Activated CD4-positive, alpha-beta memory T cell treated with anti-CD3 and anti-CD28 coated beads for 36 hours (primary cell): ENCODE data around the gene CCNG2. TPM values are rescaled to one million over a fixed set of nuclear protein-coding genes. Genes with fewer than 3 reads are reported as not detected.

Experiments used
- CTCF ChIA-PET: fragments of 350-600 bp; sonication (Branson Sonifier 250); formaldehyde crosslinking; loops from one replicate; lab custom pipeline; 2021; ENCODE audit warnings: antibody characterized with exemption, inconsistent platforms; lab: Charles Lee
- POLR2A ChIA-PET: fragments of 350-600 bp; sonication (Branson Sonifier 250); formaldehyde crosslinking; loops from one replicate; lab custom pipeline; 2021; ENCODE audit warnings: antibody characterized with exemption; lab: Charles Lee
- DNase-seq: peaks from one replicate; pipeline ENCODE4 v3.0.0-alpha.2; 2020
- H3K27ac Mint-ChIP-seq: one replicate; pipeline ENCODE4 v1.8.0; 2021; ENCODE audit warnings: mixed read lengths
- H3K27me3 Mint-ChIP-seq: one replicate; pipeline ENCODE4 v1.8.0; 2021; ENCODE audit warnings: mixed read lengths
- H3K36me3 Mint-ChIP-seq: one replicate; pipeline ENCODE4 v1.8.0; 2021; ENCODE audit warnings: mixed read lengths
- H3K4me1 Mint-ChIP-seq: one replicate; pipeline ENCODE4 v1.8.0; 2021; ENCODE audit warnings: low read depth, mixed read lengths
- H3K4me3 Mint-ChIP-seq: one replicate; pipeline ENCODE4 v1.8.0; 2021; ENCODE audit warnings: mild to moderate bottlenecking, mixed read lengths
- H3K9me3 Mint-ChIP-seq: one replicate; pipeline ENCODE4 v1.8.0; 2021; ENCODE audit warnings: mixed read lengths
- intact Hi-C: fragments of 100-400 bp; cut with micrococcal nuclease; formaldehyde crosslinking; loops from one replicate; pipeline ENCODE4 v1.15.1; 2023
- total RNA-seq, 2 experiments: library from RNA; stranded (reverse); gene quantifications; one replicate each; pipeline ENCODE4 v1.2.3, GENCODE V29; 2021

CCNG2 gene
- total RNA-seq, 2 experiments from 2014 or later = 23.9 to 25.1 TPM

GRCh38 chr4:77196866-77197265, 39.9 kb downstream of the CCNG2 start:
- Mint-ChIP-seq H3K9me3 (no peaks in the 10 kb centered on the region), H3K27ac (no peak overlapping the region), H3K4me1 (peaks cover 19% of the 10 kb centered on the region), H3K36me3 (no peaks in the 10 kb centered on the region), H3K4me3 (no peak overlapping the region), H3K27me3 (no peaks in the 10 kb centered on the region)
- DNase-seq = no peak
- ChIA-PET CTCF (interaction anchor here (0.6 to 1.2 kb wide), 2 partner anchors 101 to 102 kb away, joined by 3 read pairs; no protein-coding TSS in a partner anchor), POLR2A (no interaction called here)
- intact Hi-C loops = loop anchor here (10.0 kb wide), 1 partner anchor 442 kb away; no protein-coding TSS in a partner anchor

DNA sequence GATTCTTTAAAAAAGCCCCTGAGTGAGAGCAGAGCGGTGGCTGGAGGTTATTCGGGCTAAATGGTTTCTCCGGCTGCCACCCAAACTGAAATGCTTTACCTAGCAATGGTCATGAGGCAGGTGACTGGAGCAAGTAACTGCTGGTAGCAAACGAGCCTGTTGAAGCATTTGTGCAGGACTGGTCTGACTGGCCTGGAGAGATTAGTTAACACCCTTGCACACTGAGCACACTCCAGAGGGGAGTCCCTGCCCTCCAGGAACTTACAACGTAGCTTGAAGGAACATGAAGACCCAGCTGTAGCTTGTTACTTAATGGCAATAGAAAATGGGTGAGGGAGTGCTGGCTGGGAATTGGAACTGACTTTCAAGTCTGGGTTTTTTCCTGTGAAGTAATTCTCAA, 40.4 kb downstream of the CCNG2 start:
- intact Hi-C loops = loop anchor here (10.0 kb wide), 1 partner anchor 443 kb away; no protein-coding TSS in a partner anchor
- DNase-seq = no peak
- H3K27me3 Mint-ChIP-seq = no peaks in the 10 kb centered on the region
- no peak overlapping the region for H3K4me3 Mint-ChIP-seq
- peaks cover 22% of the 10 kb centered on the region for H3K4me1 Mint-ChIP-seq
- H3K36me3 Mint-ChIP-seq = no peaks in the 10 kb centered on the region
- CTCF ChIA-PET = interaction anchor here (1.2 to 8.9 kb wide), 2 partner anchors 102 kb away, joined by 3 to 252 read pairs; no protein-coding TSS in a partner anchor
- H3K9me3 Mint-ChIP-seq = no peaks in the 10 kb centered on the region
- H3K27ac Mint-ChIP-seq = no peak overlapping the region
- POLR2A ChIA-PET = no interaction called here

DNA sequence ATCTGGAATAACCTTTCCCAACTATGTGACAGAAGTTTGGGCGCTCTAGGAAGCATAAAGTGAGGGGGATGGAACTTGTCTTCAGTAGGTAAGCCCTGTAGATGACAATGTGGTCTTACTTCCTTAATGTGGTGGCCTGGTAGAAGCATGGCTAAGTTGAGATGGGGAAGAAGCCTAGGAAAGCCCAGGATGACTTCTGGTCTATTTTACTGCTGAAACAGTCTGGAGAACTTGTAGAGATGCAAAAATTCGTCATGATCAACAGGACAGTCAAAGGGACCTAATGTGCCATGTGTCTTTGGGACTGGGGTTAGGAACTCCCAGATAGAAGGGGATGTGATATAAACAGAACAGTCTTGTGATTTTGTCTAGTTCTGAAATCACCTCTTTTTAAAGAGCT, 40.8 kb downstream of the CCNG2 start:
- H3K27me3 Mint-ChIP-seq = no peaks in the 10 kb centered on the region
- H3K4me3 Mint-ChIP-seq = no peak overlapping the region
- CTCF ChIA-PET = interaction anchor here (1.5 to 8.9 kb wide), 3 partner anchors 8 to 151 kb away, joined by 4 to 252 read pairs (median 6); no protein-coding TSS in a partner anchor
- no peak for DNase-seq
- H3K36me3 Mint-ChIP-seq = no peaks in the 10 kb centered on the region
- H3K4me1 Mint-ChIP-seq = peaks cover 24% of the 10 kb centered on the region
- POLR2A ChIA-PET = no interaction called here
- no peak overlapping the region for H3K27ac Mint-ChIP-seq
- intact Hi-C loops = loop anchor here (10.0 kb wide), 1 partner anchor 443 kb away; no protein-coding TSS in a partner anchor
- no peaks in the 10 kb centered on the region for H3K9me3 Mint-ChIP-seq

DNA sequence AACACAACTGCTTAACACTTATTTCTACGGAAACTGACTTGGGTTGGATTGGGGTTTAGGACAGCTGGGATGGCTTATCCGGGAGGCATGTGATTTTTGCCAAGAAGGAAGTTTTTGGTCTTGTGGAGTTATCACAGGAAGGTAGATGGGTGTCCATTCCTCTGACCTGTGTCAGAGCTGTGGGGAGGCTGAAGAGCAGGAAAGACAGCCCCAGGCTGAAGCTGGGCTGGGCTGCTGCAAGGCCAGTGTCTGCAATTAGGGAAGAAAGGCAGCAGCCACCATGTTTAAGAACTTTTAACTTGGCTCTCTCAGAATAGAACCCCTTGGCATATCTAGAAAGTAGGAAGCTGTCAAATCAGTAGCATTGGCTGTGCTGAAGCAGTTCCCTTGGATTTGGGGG, 42.3 kb downstream of the CCNG2 start:
- CTCF ChIA-PET = interaction anchor here (1.5 to 8.9 kb wide), 3 partner anchors 9 to 153 kb away, joined by 4 to 252 read pairs (median 6); no protein-coding TSS in a partner anchor
- Mint-ChIP-seq H3K27ac (no peak overlapping the region), H3K4me3 (no peak overlapping the region), H3K36me3 (no peaks in the 10 kb centered on the region), H3K9me3 (no peaks in the 10 kb centered on the region), H3K4me1 (peaks cover 10% of the 10 kb centered on the region), H3K27me3 (no peaks in the 10 kb centered on the region)
- no peak for DNase-seq
- POLR2A ChIA-PET = no interaction called here
- intact Hi-C loops = loop anchor here (10.0 kb wide), 1 partner anchor 444 kb away; no protein-coding TSS in a partner anchor

- peaks cover 6% of the 10 kb centered on the region for H3K4me1 Mint-ChIP-seq
- no peaks in the 10 kb centered on the region for H3K27me3 Mint-ChIP-seq
- no peak overlapping the region for H3K4me3 Mint-ChIP-seq
- H3K27ac Mint-ChIP-seq = no peak overlapping the region
- POLR2A ChIA-PET = no interaction called here
- no peaks in the 10 kb centered on the region for H3K9me3 Mint-ChIP-seq
- no peak for DNase-seq
- CTCF ChIA-PET = interaction anchor here (1.1 to 8.9 kb wide), 3 partner anchors 104 to 155 kb away, joined by 3 to 252 read pairs (median 6); no protein-coding TSS in a partner anchor
- intact Hi-C loops = loop anchor here (5.0 to 10.0 kb wide), 3 partner anchors 445 to 767 kb away; no protein-coding TSS in a partner anchor
- H3K36me3 Mint-ChIP-seq = no peaks in the 10 kb centered on the region
These were observed 42.7 kb downstream of the CCNG2 start for GRCh38 chr4:77199701-77200100.

DNA sequence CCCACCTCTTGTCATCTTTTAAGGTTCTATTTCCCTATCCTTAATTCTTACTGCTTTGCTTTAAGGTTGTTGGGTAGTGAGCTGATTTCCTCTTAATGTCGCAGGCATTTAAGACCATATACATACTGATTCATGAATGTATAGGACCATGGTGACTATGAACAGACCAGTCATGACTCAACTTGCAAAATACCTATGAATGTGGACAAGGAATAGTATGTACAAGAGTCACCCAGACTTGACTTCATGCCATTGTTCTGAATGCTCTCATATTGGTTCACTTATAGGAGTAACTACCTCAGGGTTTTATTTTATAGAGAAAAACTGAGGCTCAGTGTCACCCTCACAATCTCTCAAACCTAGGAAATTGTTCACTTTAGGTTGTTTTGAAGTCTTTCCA, 44.3 kb downstream of the CCNG2 start:
- peak overlapping the region; percentile 18 for H3K27ac Mint-ChIP-seq
- H3K4me3 Mint-ChIP-seq = no peak overlapping the region
- ChIA-PET POLR2A (no interaction called here), CTCF (interaction anchor here (0.6 to 8.9 kb wide), 9 partner anchors 7 to 416 kb away, joined by 3 to 252 read pairs (median 12); no protein-coding TSS in a partner anchor)
- no peaks in the 10 kb centered on the region for H3K27me3 Mint-ChIP-seq
- H3K4me1 Mint-ChIP-seq = peaks cover 6% of the 10 kb centered on the region
- H3K9me3 Mint-ChIP-seq = no peaks in the 10 kb centered on the region
- no peaks in the 10 kb centered on the region for H3K36me3 Mint-ChIP-seq
- intact Hi-C loops = loop anchor here (5.0 kb wide), 2 partner anchors 689 to 769 kb away; no protein-coding TSS in a partner anchor
- no peak for DNase-seq

DNA sequence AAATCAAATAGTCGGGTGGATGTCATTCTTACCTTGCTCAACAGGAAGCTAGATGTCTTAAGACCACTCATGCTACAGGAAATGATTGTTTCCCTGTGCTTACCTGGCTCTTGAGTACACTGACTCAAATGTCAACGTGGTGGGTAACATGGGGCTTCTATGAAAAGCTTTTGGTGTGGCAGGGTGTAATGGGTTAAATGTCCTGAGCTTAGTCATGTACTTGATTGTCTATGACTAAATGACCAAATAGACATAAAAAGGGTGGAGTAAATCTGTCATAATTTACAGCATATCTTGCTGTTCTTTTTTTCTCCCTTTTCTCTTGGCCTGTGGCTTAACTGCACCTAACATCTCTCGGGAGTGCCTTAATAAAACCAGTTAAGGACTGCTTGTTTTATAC, 44.9 kb downstream of the CCNG2 start:
- ChIA-PET POLR2A (no interaction called here), CTCF (interaction anchor here (0.6 to 8.9 kb wide), 12 partner anchors 8 to 442 kb away, joined by 3 to 252 read pairs (median 11); no protein-coding TSS in a partner anchor)
- no peak overlapping the region for H3K4me3 Mint-ChIP-seq
- H3K36me3 Mint-ChIP-seq = no peaks in the 10 kb centered on the region
- DNase-seq = no peak
- intact Hi-C loops = loop anchor here (2.0 to 5.0 kb wide), 3 partner anchors 45 to 770 kb away; partner anchors contain the start of gene CCNG2
- peaks cover 6% of the 10 kb centered on the region for H3K4me1 Mint-ChIP-seq
- no peaks in the 10 kb centered on the region for H3K27me3 Mint-ChIP-seq
- H3K9me3 Mint-ChIP-seq = no peaks in the 10 kb centered on the region
- peak overlapping the region; percentile 18 for H3K27ac Mint-ChIP-seq

DNA sequence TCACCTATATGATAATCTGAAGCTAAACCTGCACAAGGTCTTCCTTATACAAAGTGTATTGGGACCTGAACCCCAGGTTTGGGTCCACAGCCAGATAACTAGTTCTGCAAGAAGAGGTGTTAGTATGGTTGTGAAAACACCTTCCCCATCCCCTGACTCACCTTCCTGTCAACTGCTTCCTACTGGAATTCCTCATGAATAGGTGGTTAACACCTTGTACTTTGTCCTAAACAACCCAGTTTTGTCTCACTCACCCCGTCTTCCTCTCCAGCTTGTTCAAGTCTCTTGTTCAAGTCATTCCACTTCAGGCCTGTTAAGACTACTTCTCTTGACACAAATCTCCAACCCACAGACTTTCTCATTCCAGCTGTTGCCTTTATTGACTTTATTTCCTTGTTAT, 45.5 kb downstream of the CCNG2 start:
- H3K36me3 Mint-ChIP-seq = no peaks in the 10 kb centered on the region
- H3K27me3 Mint-ChIP-seq = no peaks in the 10 kb centered on the region
- H3K4me1 Mint-ChIP-seq = peaks cover 6% of the 10 kb centered on the region
- no peak for DNase-seq
- intact Hi-C loops = loop anchor here (2.0 to 5.0 kb wide), 3 partner anchors 46 to 770 kb away; partner anchors contain the start of gene CCNG2
- no peak overlapping the region for H3K27ac Mint-ChIP-seq
- H3K9me3 Mint-ChIP-seq = no peaks in the 10 kb centered on the region
- CTCF ChIA-PET = interaction anchor here (1.0 to 8.9 kb wide), 25 partner anchors 8 to 772 kb away, joined by 3 to 252 read pairs (median 10); partner anchors contain the start of gene CCNI
- no peak overlapping the region for H3K4me3 Mint-ChIP-seq
- POLR2A ChIA-PET = no interaction called here

DNA sequence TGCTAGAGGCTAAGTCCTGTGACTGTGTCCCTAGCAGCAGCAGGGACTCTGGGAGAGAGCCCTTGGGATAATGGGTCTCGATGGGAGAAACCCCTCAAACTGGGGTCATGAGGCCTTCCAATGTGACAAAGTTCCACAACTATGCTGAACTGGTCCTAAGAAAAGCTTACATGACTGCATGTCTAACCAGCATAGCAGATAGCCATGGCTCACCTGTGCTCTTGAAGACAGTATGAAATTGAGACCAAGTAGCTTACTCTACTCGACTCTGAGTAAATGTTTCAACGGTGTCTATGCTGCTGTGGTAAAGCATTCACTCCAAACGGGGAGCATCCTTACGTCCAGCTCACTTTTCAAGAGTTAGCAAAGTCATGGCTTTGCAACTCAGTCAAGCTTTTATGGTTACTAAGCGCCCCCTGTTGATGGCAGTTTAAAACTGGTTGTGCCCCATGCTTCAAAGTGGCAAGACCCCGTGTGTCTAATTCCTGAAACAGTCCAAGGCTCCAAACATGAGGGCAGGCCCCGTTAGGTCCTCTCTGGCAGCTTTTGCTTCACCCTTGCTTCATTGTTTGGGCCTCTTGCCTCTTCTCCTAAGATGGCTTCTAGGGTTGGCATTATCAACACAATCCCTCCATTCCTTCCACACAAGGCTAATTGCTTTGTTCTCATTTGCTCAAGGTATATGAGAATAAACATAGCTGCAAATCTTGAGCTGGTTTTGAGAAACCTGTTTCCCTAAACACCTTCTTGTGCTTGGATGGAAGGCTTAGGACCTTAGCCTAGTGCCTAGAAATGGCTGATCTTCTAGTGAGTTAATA, 46.6 kb downstream of the CCNG2 start:
- DNase-seq = peak; percentile 68
- Mint-ChIP-seq H3K4me1 (peaks cover 6% of the 10 kb centered on the region), H3K4me3 (no peak overlapping the region), H3K9me3 (no peaks in the 10 kb centered on the region), H3K27ac (no peak overlapping the region), H3K27me3 (no peaks in the 10 kb centered on the region), H3K36me3 (no peaks in the 10 kb centered on the region)
- CTCF ChIA-PET = interaction anchor here (0.6 to 8.9 kb wide), 55 partner anchors 9 to 1024 kb away, joined by 3 to 252 read pairs (median 5); partner anchors contain the start of gene CCNI
- intact Hi-C loops = loop anchor here (1.0 to 5.0 kb wide), 6 partner anchors 10 to 771 kb away; partner anchors contain the start of gene CCNG2
- POLR2A ChIA-PET = interaction anchor here (0.6 kb wide), 1 partner anchor 143 kb away, joined by 3 read pairs; no protein-coding TSS in a partner anchor

GRCh38 chr4:77204621-77205020, 47.6 kb downstream of the CCNG2 start:
- ChIA-PET POLR2A (no interaction called here), CTCF (interaction anchor here (0.6 to 8.9 kb wide), 21 partner anchors 8 to 1025 kb away, joined by 4 to 252 read pairs (median 10); no protein-coding TSS in a partner anchor)
- Mint-ChIP-seq H3K4me1 (peaks cover 6% of the 10 kb centered on the region), H3K4me3 (no peak overlapping the region), H3K27ac (no peak overlapping the region), H3K27me3 (peaks cover 1% of the 10 kb centered on the region), H3K9me3 (no peaks in the 10 kb centered on the region), H3K36me3 (no peaks in the 10 kb centered on the region)
- intact Hi-C loops = loop anchor here (1.0 to 5.0 kb wide), 3 partner anchors 152 to 772 kb away; no protein-coding TSS in a partner anchor
- DNase-seq = no peak

GRCh38 chr4:77209012-77209411, 52.0 kb downstream of the CCNG2 start:
- CTCF ChIA-PET = interaction anchor here (0.6 to 2.6 kb wide), 2 partner anchors 17 to 114 kb away, joined by 3 to 11 read pairs; no protein-coding TSS in a partner anchor
- no peak overlapping the region for H3K27ac Mint-ChIP-seq
- DNase-seq = no peak
- peaks cover 1% of the 10 kb centered on the region for H3K27me3 Mint-ChIP-seq
- POLR2A ChIA-PET = no interaction called here
- H3K9me3 Mint-ChIP-seq = no peaks in the 10 kb centered on the region
- H3K4me1 Mint-ChIP-seq = no peaks in the 10 kb centered on the region
- H3K4me3 Mint-ChIP-seq = no peak overlapping the region
- intact Hi-C loops = no loop called here
- H3K36me3 Mint-ChIP-seq = no peaks in the 10 kb centered on the region
